Natural killer cell (primary cell): ENCODE results near the gene AADACL3. TPM values are rescaled to one million over a fixed set of nuclear protein-coding genes. Genes with fewer than 3 reads are reported as not detected.

Experiments
- ATAC-seq, 3 donors: fragments of 150-1000 bp in 2 of 3; fragments of 200-7000 bp in 1 of 3; cut with Tn5 transposase; 1 replicate in 1 of 3; 2 replicates in 2 of 3; pipeline ENCODE4 v1.10.0; 2021; ENCODE audit warnings: mild to moderate bottlenecking in 2 of 3, moderate library complexity in 2 of 3
- DNase-seq, 2 donors: peaks; one replicate each; pipeline versions ENCODE4 v3.0.0 to v3.0.0-alpha.2; 2013 to 2021; ENCODE audit warnings: mixed read lengths in 1 of 2
- H3K27ac ChIP-seq: one replicate; pipeline ENCODE4 v1.5.1; 2013; ENCODE audit warnings: mild to moderate bottlenecking, low read length
- H3K27me3 ChIP-seq: one replicate; pipeline ENCODE4 v1.6.1; 2013; ENCODE audit warnings: low read length; ENCODE audit not compliant: control insufficient read depth, insufficient read depth
- H3K36me3 ChIP-seq: one replicate; pipeline ENCODE4 v1.6.1; 2013; ENCODE audit warnings: low read length; ENCODE audit not compliant: control insufficient read depth, insufficient read depth
- H3K4me1 ChIP-seq: one replicate; pipeline ENCODE4 v1.6.1; 2013; ENCODE audit warnings: low read length; ENCODE audit not compliant: control insufficient read depth, insufficient read depth
- H3K4me3 ChIP-seq: one replicate; pipeline ENCODE4 v1.5.1; 2013; ENCODE audit warnings: low read length
- H3K9me3 ChIP-seq: one replicate; pipeline ENCODE4 v1.6.1; 2013; ENCODE audit warnings: low read length; ENCODE audit not compliant: control insufficient read depth, insufficient read depth
- H3K27ac Mint-ChIP-seq, 2 donors: one replicate each; pipeline ENCODE4 v1.8.0; 2022; ENCODE audit warnings: mild to moderate bottlenecking in 2 of 2, mixed read lengths in 2 of 2, moderate library complexity in 1 of 2
- H3K27me3 Mint-ChIP-seq, 2 donors: one replicate each; pipeline ENCODE4 v1.8.0; 2022; ENCODE audit warnings: low read depth in 2 of 2, mixed read lengths in 2 of 2
- H3K36me3 Mint-ChIP-seq: one replicate; pipeline ENCODE4 v1.8.0; 2022; ENCODE audit warnings: mixed read lengths
- H3K4me1 Mint-ChIP-seq, 2 donors: one replicate each; pipeline ENCODE4 v1.8.0; 2022; ENCODE audit warnings: mixed read lengths in 2 of 2
- H3K4me3 Mint-ChIP-seq: one replicate; pipeline ENCODE4 v1.8.0; 2022; ENCODE audit warnings: mild to moderate bottlenecking, moderate library complexity, mixed read lengths
- H3K9me3 Mint-ChIP-seq, 2 donors: one replicate each; pipeline ENCODE4 v1.8.0; 2022; ENCODE audit warnings: mixed read lengths in 2 of 2
- WGBS: methylation state at CpG from one replicate; pipeline ENCODE4 v1.1.7; 2013; ENCODE audit warnings: missing lambda C conversion rate; ENCODE audit not compliant: insufficient coverage; 5-methylcytosine and 5-hydroxymethylcytosine counted together
- intact Hi-C: fragments of 100-400 bp; cut with micrococcal nuclease; formaldehyde crosslinking; loops from one replicate; pipeline ENCODE4 v1.14.2; 2022
- total RNA-seq, 4 donors: library from RNA; stranded (reverse); fragments of 120-200 nt in 1 of 4; gene quantifications; one replicate each; pipeline versions ENCODE4 v1.2.3 to v1.2.4, GENCODE V29; 2013 to 2022
- TF ChIP-seq, protein P1 (sequence below): fragments of 200-600 bp; IDR thresholded peaks from one replicate; pipeline ENCODE4 v1.8.0; 2022; ENCODE audit warnings: antibody characterized with exemption

The AADACL3 gene
- total RNA-seq, 3 donors from 2014 or later (not counting 1 experiment from before 2014, with no cell fraction given) = not detected

DNA sequence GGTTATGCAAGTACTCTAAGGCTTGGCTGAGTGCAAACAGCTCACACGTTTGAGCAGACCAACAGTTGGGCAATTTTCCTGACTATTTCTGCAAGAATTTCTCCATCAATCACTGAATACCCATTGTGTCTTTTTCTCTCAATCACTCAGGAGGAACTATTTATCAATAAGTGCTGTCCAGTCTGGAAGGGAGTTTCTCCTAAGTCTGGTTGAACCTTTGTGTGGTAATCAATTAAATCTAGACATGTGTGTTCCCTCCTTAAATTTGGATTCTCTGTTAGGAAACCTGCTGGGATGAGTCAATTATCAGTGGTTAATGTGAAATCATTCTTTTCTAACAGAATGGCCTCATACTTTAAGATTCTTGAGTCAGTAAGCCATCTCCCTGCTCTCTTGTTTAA, 6.8 kb upstream of the AADACL3 start:
- no peak overlapping the region for H3K27ac Mint-ChIP-seq
- Histone ChIP-seq H3K27me3 (no peaks in the 10 kb centered on the region), H3K9me3 (no peaks in the 10 kb centered on the region), H3K4me1 (no peaks in the 10 kb centered on the region), H3K4me3 (no peak overlapping the region), H3K27ac (no peak overlapping the region), H3K36me3 (no peaks in the 10 kb centered on the region)
- DNase-seq (no peak), ATAC-seq (no peak)
- H3K4me1 Mint-ChIP-seq = no peaks in the 10 kb centered on the region
- H3K36me3 Mint-ChIP-seq = no peaks in the 10 kb centered on the region
- no peak overlapping the region for H3K4me3 Mint-ChIP-seq
- H3K27me3 Mint-ChIP-seq = peaks cover 16 to 46% of the 10 kb centered on the region in 2 donors
- H3K9me3 Mint-ChIP-seq = peaks cover under 1% of the 10 kb centered on the region in 2 donors
- WGBS = 33% methylated on average over 1 of the region's 1 CpG
- intact Hi-C loops = no loop called here
- TF ChIP-seq, protein P1, sequence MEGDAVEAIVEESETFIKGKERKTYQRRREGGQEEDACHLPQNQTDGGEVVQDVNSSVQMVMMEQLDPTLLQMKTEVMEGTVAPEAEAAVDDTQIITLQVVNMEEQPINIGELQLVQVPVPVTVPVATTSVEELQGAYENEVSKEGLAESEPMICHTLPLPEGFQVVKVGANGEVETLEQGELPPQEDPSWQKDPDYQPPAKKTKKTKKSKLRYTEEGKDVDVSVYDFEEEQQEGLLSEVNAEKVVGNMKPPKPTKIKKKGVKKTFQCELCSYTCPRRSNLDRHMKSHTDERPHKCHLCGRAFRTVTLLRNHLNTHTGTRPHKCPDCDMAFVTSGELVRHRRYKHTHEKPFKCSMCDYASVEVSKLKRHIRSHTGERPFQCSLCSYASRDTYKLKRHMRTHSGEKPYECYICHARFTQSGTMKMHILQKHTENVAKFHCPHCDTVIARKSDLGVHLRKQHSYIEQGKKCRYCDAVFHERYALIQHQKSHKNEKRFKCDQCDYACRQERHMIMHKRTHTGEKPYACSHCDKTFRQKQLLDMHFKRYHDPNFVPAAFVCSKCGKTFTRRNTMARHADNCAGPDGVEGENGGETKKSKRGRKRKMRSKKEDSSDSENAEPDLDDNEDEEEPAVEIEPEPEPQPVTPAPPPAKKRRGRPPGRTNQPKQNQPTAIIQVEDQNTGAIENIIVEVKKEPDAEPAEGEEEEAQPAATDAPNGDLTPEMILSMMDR = no peak

DNA sequence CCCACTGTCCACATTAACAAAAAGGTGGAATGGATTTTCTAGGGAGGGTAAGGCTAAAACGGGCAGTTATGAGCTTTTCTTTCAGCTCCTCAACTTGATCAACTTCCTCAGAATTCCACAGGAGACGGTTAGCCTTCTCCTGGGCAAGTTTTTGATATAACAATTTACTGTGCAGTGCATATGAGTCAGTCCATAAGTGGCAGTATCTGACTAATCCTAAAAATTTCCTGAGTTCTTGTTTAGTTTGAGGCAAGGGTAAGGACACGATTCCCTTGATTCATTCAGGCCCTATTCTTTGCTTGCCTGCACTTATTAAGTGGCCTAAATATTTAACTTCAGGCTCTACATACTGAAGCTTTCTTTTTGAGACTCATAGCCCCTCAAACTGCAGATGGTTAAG, 6.2 kb upstream of the AADACL3 start:
- 58% methylated on average over 2 of the region's 3 CpGs for WGBS
- intact Hi-C loops = no loop called here

DNA sequence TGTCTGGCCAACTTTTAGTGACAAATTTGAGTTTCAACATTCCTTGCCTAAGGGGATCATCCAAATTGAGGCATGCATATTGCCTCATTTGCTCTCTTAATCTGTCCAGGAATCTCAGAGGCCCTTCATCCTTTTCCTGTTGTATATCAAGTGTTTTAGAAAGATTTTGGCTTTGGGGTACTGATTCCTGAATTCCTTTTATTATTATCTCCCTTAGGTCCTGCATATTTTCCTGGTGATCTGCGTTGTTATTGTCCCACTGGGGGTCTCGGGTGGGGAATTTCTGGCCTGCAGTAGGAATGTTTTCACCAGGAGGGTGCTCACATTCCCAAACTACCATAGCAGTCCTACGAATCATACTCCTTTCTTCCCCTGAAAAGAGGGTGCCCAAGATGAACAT, 4.4 kb upstream of the AADACL3 start:
- intact Hi-C loops = no loop called here
- no peak overlapping the region for H3K4me3 Mint-ChIP-seq
- TF ChIP-seq, protein P1 = no peak
- WGBS = 85% methylated on average over 2 of the region's 3 CpGs
- no peak for DNase-seq
- H3K36me3 Mint-ChIP-seq = no peaks in the 10 kb centered on the region
- Histone ChIP-seq H3K4me3 (no peak overlapping the region), H3K27ac (no peak overlapping the region), H3K36me3 (no peaks in the 10 kb centered on the region), H3K9me3 (no peaks in the 10 kb centered on the region), H3K4me1 (no peaks in the 10 kb centered on the region), H3K27me3 (no peaks in the 10 kb centered on the region)
- no peaks in the 10 kb centered on the region for H3K9me3 Mint-ChIP-seq
- no peak for ATAC-seq
- H3K27ac Mint-ChIP-seq = no peak overlapping the region
- H3K4me1 Mint-ChIP-seq = no peaks in the 10 kb centered on the region
- H3K27me3 Mint-ChIP-seq = peaks cover 11 to 48% of the 10 kb centered on the region in 2 donors

More for the DNA sequence above, 6.2 kb upstream of the AADACL3 start:
- DNase-seq (no peak), ATAC-seq (no peak)
- Mint-ChIP-seq H3K4me1 (no peaks in the 10 kb centered on the region), H3K36me3 (no peaks in the 10 kb centered on the region), H3K4me3 (no peak overlapping the region), H3K27me3 (peaks cover 15 to 46% of the 10 kb centered on the region in 2 donors), H3K27ac (no peak overlapping the region), H3K9me3 (no peaks in the 10 kb centered on the region)
- no peak overlapping the region for H3K27ac ChIP-seq
- no peaks in the 10 kb centered on the region for H3K36me3 ChIP-seq
- TF ChIP-seq, protein P1 = no peak
- no peak overlapping the region for H3K4me3 ChIP-seq
- no peaks in the 10 kb centered on the region for H3K9me3 ChIP-seq
- no peaks in the 10 kb centered on the region for H3K4me1 ChIP-seq
- no peaks in the 10 kb centered on the region for H3K27me3 ChIP-seq

GRCh38 chr1:12712076-12712475, 3.8 kb upstream of the AADACL3 start:
- Histone ChIP-seq H3K4me1 (no peaks in the 10 kb centered on the region), H3K27me3 (no peaks in the 10 kb centered on the region), H3K9me3 (no peaks in the 10 kb centered on the region), H3K36me3 (no peaks in the 10 kb centered on the region), H3K4me3 (no peak overlapping the region), H3K27ac (no peak overlapping the region)
- Mint-ChIP-seq H3K36me3 (no peaks in the 10 kb centered on the region), H3K4me3 (no peak overlapping the region), H3K27me3 (peaks cover 11 to 49% of the 10 kb centered on the region in 2 donors), H3K9me3 (no peaks in the 10 kb centered on the region), H3K27ac (no peak overlapping the region), H3K4me1 (no peaks in the 10 kb centered on the region)
- intact Hi-C loops = no loop called here
- WGBS = 68% methylated on average over 1 of the region's 1 CpG
- TF ChIP-seq, protein P1 = no peak
- DNase-seq (no peak), ATAC-seq (no peak)
